HepG2 (cell line): Measurements from ENCODE around the gene C5AR1. TPM values are rescaled to one million over a fixed set of nuclear protein-coding genes. Genes with fewer than 3 reads are reported as not detected.

Source experiments
- ATAC-seq: fragments of 200-7000 bp; cut with Tn5 transposase; 3 replicates; pipeline ENCODE4 v1.9.1; 2020; ENCODE audit warnings: mild to moderate bottlenecking, moderate library complexity
- BruUV-seq: library from RNA; stranded (reverse); fragments of 400-500 nt; replicated peaks from 2 replicates; lab custom pipeline; 2021; lab: Mats Ljungman, UMichigan
- CTCF ChIA-PET: fragments of 300-600 bp; formaldehyde crosslinking; extraction: SDS; loops from one replicate; lab custom pipeline; 2021; ENCODE audit warnings: low total read pairs, inconsistent platforms, low intra/inter-chr PET ratio; lab: Yijun Ruan, JAX
- POLR2A ChIA-PET: fragments of 350-600 bp; sonication (Branson Sonifier 250); formaldehyde crosslinking; loops from one replicate; lab custom pipeline; 2020; ENCODE audit warnings: antibody characterized with exemption, inconsistent platforms; lab: Yijun Ruan, JAX
- DNase-seq: peaks from one replicate; pipeline ENCODE4 v3.0.0-alpha.2; 2015; ENCODE audit warnings: low spot score
- FAIRE-seq: peaks from 3 replicates; lab custom pipeline; 2011; peaks lifted over from hg19 to GRCh38; lab: Jason Lieb, UNC
- H2AFZ ChIP-seq: one replicate; pipeline ENCODE4 v1.6.1; 2011; ENCODE audit warnings: low read length, inconsistent platforms
- H3K27ac ChIP-seq: fragments of 300-600 bp; 3 replicates; pipeline ENCODE4 v1.8.0; 2011; ENCODE audit warnings: mixed run types, mild to moderate bottlenecking, mixed read lengths, low read length, inconsistent platforms; ENCODE audit not compliant: insufficient read depth; ENCODE audit errors: extremely low read length
- H3K27me3 ChIP-seq, 2 experiments: fragments of 200-600 bp in 1 of 2; 2 replicates in 1 of 2; 3 replicates in 1 of 2; pipeline versions ENCODE4 v1.6.0 to v1.8.0; 2011; ENCODE audit warnings: low read length in 2 of 2, mild to moderate bottlenecking in 2 of 2, moderate library complexity in 2 of 2, inconsistent platforms in 1 of 2; ENCODE audit not compliant: insufficient read depth in 2 of 2, control insufficient read depth in 1 of 2
- H3K36me3 ChIP-seq, 2 experiments: fragments of 200-600 bp in 1 of 2; replicated peaks in 1 of 2; 2 replicates in 1 of 2; 3 replicates in 1 of 2; pipeline versions ENCODE4 v1.5.1 to v1.8.0; 2011; ENCODE audit warnings: low read length in 2 of 2, inconsistent platforms in 1 of 2; ENCODE audit not compliant: insufficient read depth in 2 of 2, control insufficient read depth in 1 of 2
- H3K4me1 ChIP-seq: 2 replicates; pipeline ENCODE4 v1.5.1; 2012; ENCODE audit warnings: low read length, inconsistent platforms; ENCODE audit not compliant: insufficient read depth
- H3K4me2 ChIP-seq: 2 replicates; pipeline ENCODE4 v1.6.0; 2011; ENCODE audit warnings: low read depth, low read length, inconsistent platforms
- H3K4me3 ChIP-seq, 3 experiments: fragments of 200-600 bp in 1 of 3; sonication (generic), shearing (Covaris generic) in 1 of 3; replicated peaks in 1 of 3; 2 replicates each; pipeline ENCODE4 v1.5.1; 2011 to 2016; ENCODE audit warnings: low read length in 3 of 3, inconsistent platforms in 2 of 3, low read depth in 2 of 3, mild to moderate bottlenecking in 2 of 3, control low read depth in 1 of 3, mixed read lengths in 1 of 3; ENCODE audit not compliant: insufficient read depth in 1 of 3
- H3K79me2 ChIP-seq: one replicate; pipeline ENCODE4 v1.6.1; 2011; ENCODE audit warnings: low read length, inconsistent platforms; ENCODE audit not compliant: insufficient read depth
- H3K9ac ChIP-seq: 2 replicates; pipeline ENCODE4 v1.6.0; 2011; ENCODE audit warnings: mild to moderate bottlenecking, low read depth, low read length, inconsistent platforms; ENCODE audit not compliant: insufficient read depth
- H3K9me3 ChIP-seq: 2 replicates; pipeline ENCODE4 v1.5.1; 2012; ENCODE audit warnings: mild to moderate bottlenecking, low read length
- H4K20me1 ChIP-seq: 2 replicates; pipeline ENCODE4 v1.6.0; 2011; ENCODE audit warnings: inconsistent platforms, mild to moderate bottlenecking, low read length, moderate library complexity; ENCODE audit not compliant: insufficient read depth
- AGO2 ChIP-seq: fragments of 200-400 bp; formaldehyde crosslinking; optimal IDR thresholded peaks from 2 replicates; pipeline ENCODE3; 2017; ENCODE audit warnings: mild to moderate bottlenecking, low read depth, low read length, moderate library complexity
- ETV5 ChIP-seq: IDR thresholded peaks from 2 replicates; pipeline ENCODE4 v1.6.1; 2018; ENCODE audit warnings: missing biosample characterization, missing genetic modification reagents, inconsistent platforms, borderline replicate concordance
- HNRNPL ChIP-seq: fragments of 200-400 bp; formaldehyde crosslinking; IDR thresholded peaks from 2 replicates; pipeline ENCODE4 v1.6.1; 2017; ENCODE audit warnings: mild to moderate bottlenecking, low read depth, low read length
- RBFOX2 ChIP-seq: fragments of 200-400 bp; formaldehyde crosslinking; IDR thresholded peaks from 2 replicates; pipeline ENCODE4 v1.6.1; 2017; ENCODE audit warnings: low read depth, mild to moderate bottlenecking, low read length
- STAG1 ChIP-seq: sonication (generic); formaldehyde crosslinking; IDR thresholded peaks from 2 replicates; pipeline ENCODE4 v1.4.0; 2020; ENCODE audit warnings: missing genetic modification reagents
- ZNF749 ChIP-seq: sonication (generic); formaldehyde crosslinking; IDR thresholded peaks from 2 replicates; pipeline ENCODE4 v1.8.0; 2022; ENCODE audit warnings: mild to moderate bottlenecking, missing genetic modification reagents, moderate library complexity, borderline replicate concordance
- ZNF777 ChIP-seq: sonication (generic); formaldehyde crosslinking; IDR thresholded peaks from 2 replicates; pipeline ENCODE4 v1.4.0; 2020; ENCODE audit warnings: missing genetic modification reagents
- WGBS: methylation state at CpG from one replicate; pipeline ENCODE4 v1.1.6; 2017; ENCODE audit warnings: low lambda C conversion rate; 5-methylcytosine and 5-hydroxymethylcytosine counted together
- in situ Hi-C: cut with HindIII; loops from 2 replicates; pipeline ENCODE4 v1.10.0; 2017; ENCODE audit warnings: low pct_unique_long_range_greater_than_20kb; ENCODE audit not compliant: extremely low pct_ligation_motif_present
- intact Hi-C: fragments of 100-400 bp; cut with micrococcal nuclease; formaldehyde crosslinking; loops from one replicate; pipeline ENCODE4 v1.10.0; 2022; ENCODE audit not compliant: unreplicated experiment
- polyA plus RNA-seq, 8 experiments: library from polyadenylated mRNA; depleted of rRNA in 3 of 8; stranded (reverse) in 7 of 8; unstranded in 1 of 8; fragments of >200 nt; fragmentation: Illumina TruSeq in 4 of 8; extraction: Trizol in 4 of 8; gene quantifications; 2 replicates each; pipeline versions ENCODE4 v1.2.1 to v1.2.3, GENCODE V29; 2011 to 2016; ENCODE audit warnings: low read depth in 4 of 8, missing spikeins in 1 of 8, mixed read lengths in 1 of 8; ENCODE audit not compliant: insufficient read depth in 1 of 8
- total RNA-seq, 5 experiments: library from RNA; depleted of rRNA; stranded (reverse); fragments of >200 nt; fragmentation: Illumina TruSeq; extraction: Trizol; gene quantifications; 2 replicates each; pipeline ENCODE4 v1.2.3, GENCODE V29; 2016; ENCODE audit warnings: low read depth in 1 of 5
- TF ChIP-seq, protein P1 (sequence below): IDR thresholded peaks from 2 replicates; pipeline ENCODE4 v1.6.1; 2016; ENCODE audit warnings: mild to moderate bottlenecking
- TF ChIP-seq, protein P2 (sequence below): sonication (generic); formaldehyde crosslinking; IDR thresholded peaks from 2 replicates; pipeline ENCODE4 v1.5.1; 2020; ENCODE audit warnings: mild to moderate bottlenecking, missing genetic modification reagents, moderate library complexity
- TF ChIP-seq, protein P3 (sequence below): sonication (generic); formaldehyde crosslinking; IDR thresholded peaks from 2 replicates; pipeline ENCODE4 v1.5.0; 2020; ENCODE audit warnings: mild to moderate bottlenecking, missing genetic modification reagents, moderate library complexity
- TF ChIP-seq, protein P4 (sequence below): sonication (generic); formaldehyde crosslinking; IDR thresholded peaks from 2 replicates; pipeline ENCODE4 v1.4.0; 2020; ENCODE audit warnings: missing genetic modification reagents

The C5AR1 gene
- total and polyA plus RNA-seq, 2 of the 13 experiments (the other 11 are each of a cell fraction or from before 2014, with no cell fraction given): 0.07 to 1.6 TPM

DNA sequence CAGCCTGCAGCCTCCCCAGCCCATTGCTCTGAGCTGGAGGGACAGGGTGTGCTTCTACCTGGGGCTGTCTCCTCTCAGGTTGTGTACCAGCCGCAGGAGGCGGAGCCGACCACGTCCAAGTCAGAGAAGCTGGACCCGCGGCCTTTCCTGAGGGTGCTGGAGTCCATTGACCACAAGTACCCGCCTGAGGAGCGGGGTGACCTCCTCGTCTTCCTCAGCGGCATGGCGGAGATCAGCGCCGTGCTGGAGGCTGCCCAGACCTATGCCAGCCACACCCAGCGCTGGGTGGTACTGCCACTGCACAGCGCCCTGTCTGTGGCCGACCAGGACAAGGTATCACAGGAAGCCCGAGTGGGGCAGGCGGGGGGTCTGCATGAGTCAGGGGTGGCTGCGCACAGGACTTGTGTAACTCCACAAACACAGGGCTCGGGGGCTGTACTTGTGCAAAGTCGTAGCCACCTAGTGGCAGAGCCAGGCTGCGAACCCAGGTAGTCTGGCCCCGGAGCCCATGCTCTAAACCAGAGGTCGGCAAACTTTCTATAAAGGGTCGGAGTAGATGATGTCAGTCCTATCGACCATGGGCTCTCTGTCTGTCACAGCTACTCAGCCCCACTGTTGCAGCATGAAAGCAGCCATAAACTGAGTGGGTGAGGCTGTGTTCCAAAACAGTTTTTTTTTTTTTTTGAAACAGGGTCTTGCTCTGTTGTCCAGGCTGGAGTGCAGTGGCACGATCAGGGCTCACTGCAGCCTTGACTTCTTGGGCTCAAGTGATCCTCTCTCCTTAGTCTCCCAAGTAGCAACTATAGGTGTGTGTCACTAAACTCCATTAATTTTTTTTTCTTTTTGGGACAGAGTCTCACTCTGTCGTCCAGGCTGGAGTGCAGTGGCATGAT is 48.4 kb downstream of the C5AR1 start:
- H3K79me2 ChIP-seq: peaks cover 3% of the 10 kb centered on the region
- no TSS peak for BruUV-seq
- ATAC-seq (peak; percentile 45; the same call in 2 of the 3 replicates), DNase-seq (peak; percentile 22), FAIRE-seq (no peak)
- ChIA-PET POLR2A (no interaction called here), CTCF (no interaction called here)
- in situ Hi-C loops (no loop called here), intact Hi-C loops (no loop called here)
- peaks cover 4% of the 10 kb centered on the region; the same call in 1 of the 2 replicates for H4K20me1 ChIP-seq
- H3K36me3 ChIP-seq: peaks cover 37 to 70% of the 10 kb centered on the region in 2 experiments
- peaks cover 12% of the 10 kb centered on the region for H3K4me1 ChIP-seq
- H3K9me3 ChIP-seq: no peaks in the 10 kb centered on the region
- H3K27ac ChIP-seq: no peak overlapping the region
- H3K27me3 ChIP-seq: no peaks in the 10 kb centered on the region
- no peak overlapping the region for H3K4me3 ChIP-seq
- H3K4me2 ChIP-seq: no peak overlapping the region
- no peak overlapping the region for H3K9ac ChIP-seq
- 93% methylated on average over 18 of the region's 28 CpGs for WGBS
- H2AFZ ChIP-seq: no peak overlapping the region
- TF ChIP-seq, protein P1, sequence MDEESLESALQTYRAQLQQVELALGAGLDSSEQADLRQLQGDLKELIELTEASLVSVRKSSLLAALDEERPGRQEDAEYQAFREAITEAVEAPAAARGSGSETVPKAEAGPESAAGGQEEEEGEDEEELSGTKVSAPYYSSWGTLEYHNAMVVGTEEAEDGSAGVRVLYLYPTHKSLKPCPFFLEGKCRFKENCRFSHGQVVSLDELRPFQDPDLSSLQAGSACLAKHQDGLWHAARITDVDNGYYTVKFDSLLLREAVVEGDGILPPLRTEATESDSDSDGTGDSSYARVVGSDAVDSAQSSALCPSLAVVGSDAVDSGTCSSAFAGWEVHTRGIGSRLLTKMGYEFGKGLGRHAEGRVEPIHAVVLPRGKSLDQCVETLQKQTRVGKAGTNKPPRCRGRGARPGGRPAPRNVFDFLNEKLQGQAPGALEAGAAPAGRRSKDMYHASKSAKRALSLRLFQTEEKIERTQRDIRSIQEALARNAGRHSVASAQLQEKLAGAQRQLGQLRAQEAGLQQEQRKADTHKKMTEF (CRISPR knock-in tag): no peak
- TF ChIP-seq ZNF749 (0 out of 2 replicates have a peak, but pooled peaks have one; percentile 31), STAG1 (CRISPR knock-in tag) (peak; percentile 22; the same call in 1 of the 2 replicates), AGO2 (peak; percentile 53), RBFOX2 (peak; percentile 32; the same call in 1 of the 2 replicates), ETV5 (CRISPR knock-in tag) (no peak), HNRNPL (0 out of 2 replicates have a peak, but pooled peaks have one; percentile 45), ZNF777 (CRISPR knock-in tag) (no peak)
- TF ChIP-seq, protein P2, sequence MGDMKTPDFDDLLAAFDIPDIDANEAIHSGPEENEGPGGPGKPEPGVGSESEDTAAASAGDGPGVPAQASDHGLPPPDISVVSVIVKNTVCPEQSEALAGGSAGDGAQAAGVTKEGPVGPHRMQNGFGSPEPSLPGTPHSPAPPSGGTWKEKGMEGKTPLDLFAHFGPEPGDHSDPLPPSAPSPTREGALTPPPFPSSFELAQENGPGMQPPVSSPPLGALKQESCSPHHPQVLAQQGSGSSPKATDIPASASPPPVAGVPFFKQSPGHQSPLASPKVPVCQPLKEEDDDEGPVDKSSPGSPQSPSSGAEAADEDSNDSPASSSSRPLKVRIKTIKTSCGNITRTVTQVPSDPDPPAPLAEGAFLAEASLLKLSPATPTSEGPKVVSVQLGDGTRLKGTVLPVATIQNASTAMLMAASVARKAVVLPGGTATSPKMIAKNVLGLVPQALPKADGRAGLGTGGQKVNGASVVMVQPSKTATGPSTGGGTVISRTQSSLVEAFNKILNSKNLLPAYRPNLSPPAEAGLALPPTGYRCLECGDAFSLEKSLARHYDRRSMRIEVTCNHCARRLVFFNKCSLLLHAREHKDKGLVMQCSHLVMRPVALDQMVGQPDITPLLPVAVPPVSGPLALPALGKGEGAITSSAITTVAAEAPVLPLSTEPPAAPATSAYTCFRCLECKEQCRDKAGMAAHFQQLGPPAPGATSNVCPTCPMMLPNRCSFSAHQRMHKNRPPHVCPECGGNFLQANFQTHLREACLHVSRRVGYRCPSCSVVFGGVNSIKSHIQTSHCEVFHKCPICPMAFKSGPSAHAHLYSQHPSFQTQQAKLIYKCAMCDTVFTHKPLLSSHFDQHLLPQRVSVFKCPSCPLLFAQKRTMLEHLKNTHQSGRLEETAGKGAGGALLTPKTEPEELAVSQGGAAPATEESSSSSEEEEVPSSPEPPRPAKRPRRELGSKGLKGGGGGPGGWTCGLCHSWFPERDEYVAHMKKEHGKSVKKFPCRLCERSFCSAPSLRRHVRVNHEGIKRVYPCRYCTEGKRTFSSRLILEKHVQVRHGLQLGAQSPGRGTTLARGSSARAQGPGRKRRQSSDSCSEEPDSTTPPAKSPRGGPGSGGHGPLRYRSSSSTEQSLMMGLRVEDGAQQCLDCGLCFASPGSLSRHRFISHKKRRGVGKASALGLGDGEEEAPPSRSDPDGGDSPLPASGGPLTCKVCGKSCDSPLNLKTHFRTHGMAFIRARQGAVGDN (CRISPR knock-in tag): peak; percentile 24; the same call in 1 of the 2 replicates
- TF ChIP-seq, protein P3, sequence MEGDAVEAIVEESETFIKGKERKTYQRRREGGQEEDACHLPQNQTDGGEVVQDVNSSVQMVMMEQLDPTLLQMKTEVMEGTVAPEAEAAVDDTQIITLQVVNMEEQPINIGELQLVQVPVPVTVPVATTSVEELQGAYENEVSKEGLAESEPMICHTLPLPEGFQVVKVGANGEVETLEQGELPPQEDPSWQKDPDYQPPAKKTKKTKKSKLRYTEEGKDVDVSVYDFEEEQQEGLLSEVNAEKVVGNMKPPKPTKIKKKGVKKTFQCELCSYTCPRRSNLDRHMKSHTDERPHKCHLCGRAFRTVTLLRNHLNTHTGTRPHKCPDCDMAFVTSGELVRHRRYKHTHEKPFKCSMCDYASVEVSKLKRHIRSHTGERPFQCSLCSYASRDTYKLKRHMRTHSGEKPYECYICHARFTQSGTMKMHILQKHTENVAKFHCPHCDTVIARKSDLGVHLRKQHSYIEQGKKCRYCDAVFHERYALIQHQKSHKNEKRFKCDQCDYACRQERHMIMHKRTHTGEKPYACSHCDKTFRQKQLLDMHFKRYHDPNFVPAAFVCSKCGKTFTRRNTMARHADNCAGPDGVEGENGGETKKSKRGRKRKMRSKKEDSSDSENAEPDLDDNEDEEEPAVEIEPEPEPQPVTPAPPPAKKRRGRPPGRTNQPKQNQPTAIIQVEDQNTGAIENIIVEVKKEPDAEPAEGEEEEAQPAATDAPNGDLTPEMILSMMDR (CRISPR knock-in tag): peak; percentile 44; the same call in 1 of the 2 replicates
- TF ChIP-seq, protein P4, sequence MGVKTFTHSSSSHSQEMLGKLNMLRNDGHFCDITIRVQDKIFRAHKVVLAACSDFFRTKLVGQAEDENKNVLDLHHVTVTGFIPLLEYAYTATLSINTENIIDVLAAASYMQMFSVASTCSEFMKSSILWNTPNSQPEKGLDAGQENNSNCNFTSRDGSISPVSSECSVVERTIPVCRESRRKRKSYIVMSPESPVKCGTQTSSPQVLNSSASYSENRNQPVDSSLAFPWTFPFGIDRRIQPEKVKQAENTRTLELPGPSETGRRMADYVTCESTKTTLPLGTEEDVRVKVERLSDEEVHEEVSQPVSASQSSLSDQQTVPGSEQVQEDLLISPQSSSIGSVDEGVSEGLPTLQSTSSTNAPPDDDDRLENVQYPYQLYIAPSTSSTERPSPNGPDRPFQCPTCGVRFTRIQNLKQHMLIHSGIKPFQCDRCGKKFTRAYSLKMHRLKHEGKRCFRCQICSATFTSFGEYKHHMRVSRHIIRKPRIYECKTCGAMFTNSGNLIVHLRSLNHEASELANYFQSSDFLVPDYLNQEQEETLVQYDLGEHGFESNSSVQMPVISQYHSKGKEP (CRISPR knock-in tag): no peak
